DND-41 (cell line): Measurements from ENCODE around the gene PHOX2A.

Experiments used
- CTCF ChIP-seq: IDR thresholded peaks from 2 replicates; pipeline ENCODE4 v1.5.1; 2012; ENCODE audit warnings: borderline replicate concordance, low read length, moderate library complexity, mild to moderate bottlenecking; ENCODE audit not compliant: poor library complexity, severe bottlenecking; ENCODE audit errors: extremely low read depth
- EZH2 ChIP-seq: IDR thresholded peaks from 3 replicates; pipeline ENCODE4 v1.6.1; 2012; ENCODE audit warnings: borderline replicate concordance, low read depth, mild to moderate bottlenecking, moderate library complexity, low read length, inconsistent platforms; ENCODE audit not compliant: severe bottlenecking

GRCh38 chr11:72222907-72223614 lies 20.9 kb downstream of the PHOX2A start:
- no peak for TF ChIP-seq CTCF
- no peak for TF ChIP-seq EZH2
